ENCODE measurements around the gene UNC5B.

The UNC5B gene

DNA sequence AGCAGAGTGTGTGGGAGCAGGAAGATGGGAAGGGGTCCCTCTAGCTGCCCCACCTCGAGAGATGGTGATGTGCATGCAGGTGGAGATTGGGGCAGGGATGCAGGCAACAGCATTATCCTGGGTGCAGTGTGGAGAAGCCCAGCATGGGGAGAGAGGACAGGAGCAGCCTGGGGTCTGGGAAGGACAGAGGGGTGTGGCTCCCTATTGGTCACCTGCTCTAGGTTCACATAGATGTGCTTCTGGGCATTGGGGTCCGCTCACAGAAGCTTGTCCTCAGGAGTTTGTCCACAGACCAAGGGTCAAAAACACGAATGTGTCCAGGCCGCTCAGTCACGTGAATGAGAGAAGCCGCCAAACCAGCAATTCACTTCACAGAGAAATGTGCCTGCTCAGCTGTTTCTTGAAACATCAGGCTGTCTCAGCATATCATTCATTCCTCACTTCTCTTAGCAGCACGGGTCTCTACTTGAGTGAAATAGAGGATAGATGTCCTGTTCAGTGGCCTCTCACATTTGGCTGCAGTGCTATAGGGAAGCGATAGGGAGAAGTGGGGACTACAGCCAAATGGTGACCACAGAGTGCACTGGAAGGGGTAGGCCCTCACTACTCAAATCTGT lies 95.2 kb downstream of the UNC5B start:
- H3K36me3 ChIP-seq = no peaks in the 10 kb centered on the region
- H3K27me3 ChIP-seq = no peaks in the 10 kb centered on the region
- H3K9ac ChIP-seq = no peak overlapping the region
- peak overlapping the region in 2 of 11 experiments; percentile 38 to 50; a peak in 4 of 22 replicates for H3K4me2 ChIP-seq
- H3K9me3 ChIP-seq (replicated peaks in 1 of 11) = no peaks in the 10 kb centered on the region
- no peak overlapping the region for H3K27ac ChIP-seq
- no peaks in the 10 kb centered on the region for H4K20me1 ChIP-seq
- peaks cover 4 to 35% (median 17%) of the 10 kb centered on the region in 10 experiments; a peak in 18 of 20 replicates for H3K4me1 ChIP-seq
- H3K4me3 ChIP-seq = no peak overlapping the region
- TF ChIP-seq Cebpa-rat (IDR thresholded peaks at IDR 0.05) = no peak

DNA sequence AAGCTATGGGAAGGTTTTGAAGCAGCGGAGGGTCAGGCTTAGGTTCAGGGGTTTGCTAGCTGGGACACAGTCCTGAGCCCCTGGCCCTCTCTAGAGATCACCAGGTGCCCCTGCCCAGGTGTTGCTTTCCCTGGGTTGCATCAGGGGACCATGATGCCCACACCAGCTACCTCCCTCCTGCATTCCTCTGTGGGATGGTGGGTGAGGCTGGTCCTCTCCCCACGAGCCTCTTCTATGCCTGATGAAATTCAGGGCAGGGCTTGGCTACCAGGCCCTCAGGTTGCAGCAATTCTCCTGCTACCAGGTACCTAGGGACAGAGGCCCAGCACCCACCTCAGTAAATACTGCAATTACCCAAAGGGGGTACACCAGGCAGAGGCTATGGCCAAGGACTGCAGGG lies 95.9 kb downstream of the UNC5B start:
- TF ChIP-seq Cebpa-rat (IDR thresholded peaks at IDR 0.05) = no peak
- Histone ChIP-seq H3K4me2 (peak overlapping the region in 2 of 11 experiments; percentile 38 to 50; a peak in 4 of 22 replicates), H3K4me1 (peaks cover 4 to 35% (median 14%) of the 10 kb centered on the region in 10 experiments; a peak in 18 of 20 replicates), H3K36me3 (no peaks in the 10 kb centered on the region), H4K20me1 (no peaks in the 10 kb centered on the region), H3K27me3 (no peaks in the 10 kb centered on the region), H3K4me3 (no peak overlapping the region), H3K27ac (no peak overlapping the region), H3K9me3 (replicated peaks in 1 of 11) (no peaks in the 10 kb centered on the region), H3K9ac (peak overlapping the region in 1 of 11 experiments; percentile 35; a peak in 1 of 22 replicates)

DNA sequence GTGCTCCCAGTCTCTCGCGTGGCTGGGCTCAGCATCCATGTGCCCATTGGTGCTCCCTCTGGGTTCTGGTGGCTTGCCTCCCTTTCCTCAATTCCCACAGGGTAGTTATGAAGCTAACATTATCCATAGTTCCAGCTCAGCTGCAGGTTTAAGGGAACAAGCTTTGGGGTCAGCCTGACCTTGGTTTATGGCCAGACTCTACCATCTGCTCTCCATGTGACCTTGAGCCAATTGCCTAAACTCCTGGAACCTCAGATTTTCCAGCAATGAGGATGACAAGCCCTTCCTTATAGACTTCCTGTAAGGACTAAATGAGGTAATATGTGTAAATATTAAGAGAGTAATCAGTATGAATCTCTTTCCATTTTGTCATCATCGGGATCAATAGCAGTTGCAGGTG lies 96.6 kb downstream of the UNC5B start:
- no peaks in the 10 kb centered on the region for H3K27me3 ChIP-seq
- H3K4me2 ChIP-seq = peak overlapping the region in 2 of 11 experiments; percentile 50 to 59; a peak in 4 of 22 replicates
- H3K9ac ChIP-seq = no peak overlapping the region
- no peaks in the 10 kb centered on the region for H4K20me1 ChIP-seq
- no peak overlapping the region for H3K27ac ChIP-seq
- TF ChIP-seq Cebpa-rat (IDR thresholded peaks at IDR 0.05) = no peak
- H3K4me3 ChIP-seq = no peak overlapping the region
- H3K36me3 ChIP-seq = no peaks in the 10 kb centered on the region
- H3K9me3 ChIP-seq (replicated peaks in 1 of 11) = no peaks in the 10 kb centered on the region
- H3K4me1 ChIP-seq = peaks cover 0 to 35% (median 10%) of the 10 kb centered on the region in 10 experiments; a peak in 14 of 20 replicates

DNA sequence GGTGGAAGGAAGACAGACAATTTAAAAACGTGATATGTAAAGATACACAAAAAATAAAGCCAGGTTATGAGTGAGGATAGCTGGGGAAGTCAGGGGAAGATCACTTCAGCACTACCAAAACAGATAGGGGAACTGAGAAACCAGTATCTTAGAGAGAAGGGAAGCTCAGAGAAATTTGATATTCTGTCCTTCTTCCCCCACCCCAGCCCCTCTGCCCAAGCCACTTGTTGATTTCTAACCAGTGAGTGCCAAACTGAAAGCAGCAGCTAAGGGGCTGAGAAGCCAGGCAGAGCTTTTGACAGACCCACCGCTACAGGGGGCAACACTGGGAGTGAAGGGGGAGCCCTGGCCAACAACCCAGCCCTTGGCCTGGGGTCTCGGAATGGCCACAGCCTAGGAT lies 97.5 kb downstream of the UNC5B start:
- peak overlapping the region in 2 of 11 experiments; percentile 12 to 21; a peak in 3 of 22 replicates for H3K9ac ChIP-seq
- H3K4me1 ChIP-seq = peaks cover 5 to 40% (median 15%) of the 10 kb centered on the region in 10 experiments
- peak overlapping the region in 7 of 11 experiments; percentile 12 to 59 (median 43); a peak in 9 of 22 replicates for H3K4me2 ChIP-seq
- no peak for TF ChIP-seq Cebpa-rat (IDR thresholded peaks at IDR 0.05)
- H3K4me3 ChIP-seq = no peak overlapping the region
- peak overlapping the region in 3 of 11 experiments; percentile 24 to 43 (median 29); a peak in 5 of 22 replicates for H3K27ac ChIP-seq
- H4K20me1 ChIP-seq = no peaks in the 10 kb centered on the region
- no peaks in the 10 kb centered on the region for H3K27me3 ChIP-seq
- no peaks in the 10 kb centered on the region for H3K36me3 ChIP-seq
- H3K9me3 ChIP-seq (replicated peaks in 1 of 11) = no peaks in the 10 kb centered on the region

DNA sequence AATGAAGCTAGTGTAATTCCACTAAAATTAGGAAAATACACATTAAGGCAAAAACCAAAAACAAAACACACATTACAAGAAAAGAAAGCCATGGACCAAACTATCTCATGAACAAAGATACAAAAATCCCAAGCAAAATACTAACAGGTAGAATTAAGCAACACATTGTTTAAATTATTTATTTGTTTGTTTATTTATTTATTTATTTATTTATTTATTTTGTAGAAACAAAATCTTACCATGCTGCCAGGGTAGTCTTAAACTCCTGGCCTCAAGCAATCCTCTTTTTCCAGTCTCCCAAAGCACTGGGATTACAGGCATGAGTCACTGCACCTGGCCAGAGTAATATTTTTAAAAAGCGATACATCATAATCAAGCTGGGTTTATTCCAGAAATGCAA lies 99.8 kb downstream of the UNC5B start:
- no peak overlapping the region for H3K4me3 ChIP-seq
- H3K4me2 ChIP-seq = no peak overlapping the region
- H3K27me3 ChIP-seq = no peaks in the 10 kb centered on the region
- peaks cover 28 to 60% (median 38%) of the 10 kb centered on the region in 10 experiments for H3K4me1 ChIP-seq
- no peak overlapping the region for H3K9ac ChIP-seq
- no peaks in the 10 kb centered on the region for H3K9me3 ChIP-seq (replicated peaks in 1 of 11)
- no peak overlapping the region for H3K27ac ChIP-seq
- no peak for TF ChIP-seq Cebpa-rat (IDR thresholded peaks at IDR 0.05)
- no peaks in the 10 kb centered on the region for H4K20me1 ChIP-seq
- no peaks in the 10 kb centered on the region for H3K36me3 ChIP-seq

DNA sequence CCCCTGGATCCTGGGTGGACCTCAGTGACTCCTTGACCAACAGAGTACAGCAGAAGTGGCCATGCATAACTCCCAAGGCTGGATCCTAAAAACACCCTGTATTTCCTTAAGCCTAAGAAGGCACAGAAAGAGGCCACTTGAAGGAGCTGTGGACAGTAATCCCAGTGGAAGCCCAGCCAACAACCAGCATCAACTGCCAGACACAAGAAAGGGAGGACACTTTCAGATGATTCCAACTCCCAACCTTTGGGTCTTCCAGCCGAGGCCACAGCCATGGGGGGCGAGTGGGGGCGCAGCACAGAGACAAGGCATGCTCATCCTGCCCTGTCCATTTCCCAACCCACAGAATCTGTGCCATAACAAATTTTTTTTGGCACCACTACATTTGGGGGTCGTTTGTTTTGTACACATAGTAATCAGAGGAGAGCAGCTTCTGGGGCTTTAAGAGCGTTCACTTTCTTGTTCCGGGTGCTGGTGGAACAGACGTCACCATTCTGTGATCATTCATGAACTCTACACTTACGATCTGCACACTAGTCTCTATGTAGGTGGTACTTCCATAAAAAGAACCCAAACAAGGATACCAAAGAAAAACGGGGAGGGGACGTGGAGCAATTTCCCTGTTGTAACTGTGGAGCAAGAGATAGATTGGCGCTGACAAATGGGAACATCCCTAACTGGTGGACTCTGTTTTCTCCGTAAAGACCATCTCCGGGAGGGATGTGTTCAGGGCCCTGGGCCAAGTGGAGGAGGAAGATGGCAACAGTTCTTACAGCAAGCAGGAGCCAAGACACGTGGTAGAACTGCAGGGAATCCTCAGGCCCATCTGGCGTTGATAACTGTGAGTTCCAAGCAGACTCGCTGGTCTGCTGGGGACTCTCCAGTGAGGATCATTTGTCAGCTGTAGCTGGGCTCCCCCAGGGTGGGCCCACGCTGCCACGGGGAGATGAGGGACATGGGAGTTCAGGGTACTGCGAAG lies 100.7 kb downstream of the UNC5B start:
- no peak overlapping the region for H3K4me2 ChIP-seq
- peaks cover 37 to 53% (median 47%) of the 10 kb centered on the region in 10 experiments for H3K4me1 ChIP-seq
- H3K36me3 ChIP-seq = no peaks in the 10 kb centered on the region
- no peaks in the 10 kb centered on the region for H4K20me1 ChIP-seq
- no peaks in the 10 kb centered on the region for H3K9me3 ChIP-seq (replicated peaks in 1 of 11)
- H3K27me3 ChIP-seq = no peaks in the 10 kb centered on the region
- H3K4me3 ChIP-seq = no peak overlapping the region
- no peak overlapping the region for H3K27ac ChIP-seq
- TF ChIP-seq Cebpa-rat (IDR thresholded peaks at IDR 0.05) = no peak
- peak overlapping the region in 2 of 11 experiments; percentile 5 to 13; a peak in 1 of 22 replicates for H3K9ac ChIP-seq

DNA sequence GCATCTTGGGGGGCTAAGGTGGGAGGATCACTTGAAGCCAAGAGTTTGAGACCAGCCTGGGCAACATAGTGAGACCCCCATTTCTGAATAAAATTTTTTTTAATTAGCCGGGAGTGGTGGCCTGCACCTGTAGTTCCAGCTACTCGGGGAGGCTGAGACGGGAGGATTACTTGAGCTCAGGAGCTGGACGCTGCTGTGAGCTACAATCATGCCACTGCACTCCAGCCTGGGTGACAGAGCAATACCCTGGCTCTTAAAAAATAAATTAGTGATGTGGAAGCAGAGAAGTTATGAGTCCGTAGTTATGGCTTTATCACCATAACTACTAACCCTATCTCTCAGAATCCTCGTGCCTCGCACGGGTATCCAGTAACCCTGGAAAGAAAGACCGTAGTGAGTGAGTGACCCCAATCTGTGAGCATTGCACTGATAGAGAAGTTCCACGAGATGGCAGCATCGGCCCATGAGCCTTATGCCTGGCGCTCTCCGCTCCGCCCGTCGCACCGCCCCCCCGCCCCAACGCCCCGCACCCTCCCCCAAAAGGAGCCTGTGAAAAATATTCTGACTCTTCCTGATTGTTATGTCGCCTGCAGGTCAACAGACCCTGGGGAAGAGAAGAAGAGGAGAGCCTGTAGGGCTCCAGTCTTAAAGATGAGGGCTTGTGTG lies 101.8 kb downstream of the UNC5B start:
- peaks cover 45 to 58% (median 48%) of the 10 kb centered on the region in 10 experiments for H3K4me1 ChIP-seq
- H3K27me3 ChIP-seq = no peaks in the 10 kb centered on the region
- H3K4me2 ChIP-seq = peak overlapping the region; percentile 48 to 88 (median 80); a peak in 21 of 22 replicates
- peak overlapping the region in 9 of 11 experiments; percentile 20 to 78 (median 61); a peak in 13 of 22 replicates for H3K9ac ChIP-seq
- peak overlapping the region in 9 of 11 experiments; percentile 37 to 95 (median 92); a peak in 17 of 22 replicates for H3K27ac ChIP-seq
- no peak for TF ChIP-seq Cebpa-rat (IDR thresholded peaks at IDR 0.05)
- H4K20me1 ChIP-seq = no peaks in the 10 kb centered on the region
- no peaks in the 10 kb centered on the region for H3K9me3 ChIP-seq (replicated peaks in 1 of 11)
- H3K36me3 ChIP-seq = no peaks in the 10 kb centered on the region
- 0 out of 20 replicates have a peak overlapping the region, but pooled peaks of 1 of the 10 experiments have one; percentile 29 for H3K4me3 ChIP-seq

DNA sequence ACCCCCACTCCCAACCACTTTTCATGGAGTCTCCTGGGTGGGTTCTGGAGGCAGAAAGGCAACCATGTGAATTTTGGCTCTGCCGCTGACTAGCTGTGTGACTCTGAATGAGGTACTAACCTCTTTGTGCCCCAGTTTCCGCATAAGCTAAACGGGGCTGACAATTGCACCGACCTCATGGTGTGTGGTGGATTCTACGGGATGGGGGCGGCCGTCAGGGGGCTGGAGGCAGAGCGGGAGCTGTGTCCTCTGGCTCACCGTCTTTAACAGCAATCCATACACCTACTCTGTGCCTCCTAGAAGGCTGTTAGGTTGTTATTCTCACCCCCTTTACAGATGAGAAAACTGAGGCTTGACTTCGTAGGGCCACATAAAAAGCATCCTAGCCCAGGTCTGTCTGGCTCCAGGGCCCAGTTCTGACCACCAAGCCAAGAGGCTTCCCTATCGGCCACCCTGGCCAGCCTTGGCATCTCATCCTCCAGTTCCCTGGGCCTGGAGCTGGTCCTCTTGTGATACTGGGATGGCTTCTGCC lies 102.4 kb downstream of the UNC5B start:
- H3K4me2 ChIP-seq = peak overlapping the region; percentile 48 to 88 (median 80); a peak in 21 of 22 replicates
- H3K4me1 ChIP-seq = peaks cover 42 to 55% (median 49%) of the 10 kb centered on the region in 10 experiments
- peak overlapping the region in 9 of 11 experiments; percentile 20 to 78 (median 61); a peak in 13 of 22 replicates for H3K9ac ChIP-seq
- H3K27ac ChIP-seq = peak overlapping the region in 9 of 11 experiments; percentile 37 to 95 (median 92); a peak in 17 of 22 replicates
- no peaks in the 10 kb centered on the region for H3K27me3 ChIP-seq
- no peaks in the 10 kb centered on the region for H3K9me3 ChIP-seq (replicated peaks in 1 of 11)
- 0 out of 20 replicates have a peak overlapping the region, but pooled peaks of 1 of the 10 experiments have one; percentile 29 for H3K4me3 ChIP-seq
- no peak for TF ChIP-seq Cebpa-rat (IDR thresholded peaks at IDR 0.05)
- no peaks in the 10 kb centered on the region for H3K36me3 ChIP-seq
- peaks cover 0 to 2% (median 0%) of the 10 kb centered on the region in 11 experiments; a peak in 1 of 22 replicates for H4K20me1 ChIP-seq

Data from BLaER1 treated with 17β-estradiol and CSF1 and Interleukin-3, amounts not matched to agents 10 nM and 100 nM (cell line).